Activated CD4-positive, CD25-positive, alpha-beta regulatory T cell treated with anti-CD3 and anti-CD28 coated beads, Interleukin-2, amount 50 U/mL, for 72 hours (primary cell): Measurements from ENCODE around the gene PVR.
"Not testable (repeated sequence)": the region's sequence is repeated elsewhere in the genome, so short reads cannot be mapped to it uniquely, and the experiment has no call there.

Experiments
- DNase-seq: peaks from one replicate; pipeline ENCODE4 v3.0.0; 2021

PVR gene

DNA sequence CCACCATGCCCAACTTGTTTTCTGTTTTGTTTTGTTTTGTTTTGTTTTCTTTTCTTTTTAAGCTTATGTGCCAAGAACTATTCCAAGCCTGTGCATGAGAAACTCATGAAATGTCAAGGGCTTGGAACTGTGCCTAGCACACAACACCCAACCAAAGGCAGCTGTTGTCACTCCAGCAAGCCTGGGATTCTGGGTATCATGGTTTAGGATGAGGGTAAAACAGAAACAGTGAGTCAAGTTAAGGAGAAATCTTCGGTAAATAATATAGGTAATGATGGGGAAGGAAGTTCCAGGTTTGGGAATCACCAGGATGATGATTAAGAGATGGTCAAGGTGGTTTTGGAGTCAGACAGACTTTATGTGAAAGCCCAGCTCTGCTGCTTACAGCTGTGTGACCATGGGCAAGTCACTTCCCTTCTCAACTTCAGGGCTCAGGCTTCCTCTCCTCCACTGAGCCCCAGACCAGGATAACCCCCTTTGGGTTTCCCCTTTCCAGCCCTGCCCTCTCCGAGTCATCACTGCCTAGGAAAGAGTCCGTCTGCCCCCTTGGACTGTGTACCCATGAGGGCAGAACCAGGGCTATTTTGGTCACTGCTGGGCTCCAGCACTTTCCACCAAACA is 5.0 kb downstream of the PVR start:
- no peak for DNase-seq

- DNase-seq, result no peak
Observed at GRCh38 chr19:44649578-44650145, 6.0 kb downstream of the PVR start.

- DNase-seq, result no peak
Observed at GRCh38 chr19:44653343-44653742, 9.6 kb downstream of the PVR start.

GRCh38 chr19:44653977-44654774 is 10.5 kb downstream of the PVR start:
- peak; percentile 69 for DNase-seq

DNA sequence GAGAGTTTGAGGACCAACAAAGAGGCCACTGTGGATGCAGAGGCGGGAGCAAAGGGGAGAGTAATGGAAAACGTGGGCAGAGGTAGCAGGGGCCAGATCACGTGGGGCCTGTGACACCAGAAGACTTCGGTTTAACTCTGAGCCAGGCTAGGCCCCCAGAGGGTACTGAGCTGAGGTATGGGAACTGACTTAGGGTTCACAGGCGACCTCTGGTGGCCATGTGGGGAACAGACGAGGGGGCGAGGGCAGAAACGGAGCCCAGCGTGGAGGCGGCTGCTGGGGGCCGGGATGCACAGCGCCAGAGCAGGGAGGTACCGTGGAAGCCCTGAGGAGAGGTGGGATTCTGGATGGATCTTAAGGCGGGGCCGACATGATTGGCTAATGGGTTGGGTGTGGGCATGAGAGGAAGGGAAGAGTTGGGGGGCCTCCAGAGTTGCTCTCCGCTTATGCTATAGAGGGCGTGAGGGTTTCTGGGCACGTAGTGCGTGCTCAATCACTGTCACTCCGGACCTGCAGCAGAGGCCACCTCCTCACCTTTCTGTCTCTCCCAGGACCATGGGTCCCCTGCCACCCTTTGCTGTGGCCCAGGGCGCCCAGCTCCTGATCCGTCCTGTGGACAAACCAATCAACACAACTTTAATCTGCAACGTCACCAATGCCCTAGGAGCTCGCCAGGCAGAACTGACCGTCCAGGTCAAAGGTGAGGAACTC is 13.7 kb downstream of the PVR start:
- peak; percentile 72 for DNase-seq

DNA sequence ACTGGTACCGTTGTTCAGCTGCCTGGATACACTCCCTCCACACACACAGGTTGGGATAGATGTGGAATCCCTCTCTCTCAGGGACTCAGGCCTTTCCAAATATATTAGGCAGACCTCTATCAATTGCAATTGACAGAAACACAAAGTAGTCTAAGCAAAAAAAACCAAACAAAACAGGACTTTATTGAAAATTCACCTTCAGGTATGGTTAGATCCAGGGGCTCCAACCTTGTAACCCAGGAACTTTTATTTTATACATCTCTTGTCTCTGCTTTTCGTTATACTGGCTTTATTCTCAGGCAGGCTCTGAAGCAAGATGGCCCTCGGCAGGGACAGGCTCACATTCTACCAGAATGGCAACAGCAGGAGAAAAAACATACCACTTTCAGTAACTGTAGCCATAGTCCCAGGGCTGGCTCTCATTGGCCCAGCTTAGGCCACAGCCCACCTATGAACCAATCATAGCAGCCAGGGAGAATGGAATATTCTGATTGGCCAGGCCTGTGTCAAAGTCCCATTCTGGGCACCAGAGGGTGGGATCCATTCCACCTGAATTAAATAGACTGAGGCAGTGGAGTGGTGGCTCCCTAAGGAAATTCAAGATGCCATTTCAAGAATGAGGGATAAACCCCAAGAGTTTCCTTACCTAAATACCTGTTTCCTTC is 14.5 kb downstream of the PVR start:
- DNase-seq, result no peak

DNA sequence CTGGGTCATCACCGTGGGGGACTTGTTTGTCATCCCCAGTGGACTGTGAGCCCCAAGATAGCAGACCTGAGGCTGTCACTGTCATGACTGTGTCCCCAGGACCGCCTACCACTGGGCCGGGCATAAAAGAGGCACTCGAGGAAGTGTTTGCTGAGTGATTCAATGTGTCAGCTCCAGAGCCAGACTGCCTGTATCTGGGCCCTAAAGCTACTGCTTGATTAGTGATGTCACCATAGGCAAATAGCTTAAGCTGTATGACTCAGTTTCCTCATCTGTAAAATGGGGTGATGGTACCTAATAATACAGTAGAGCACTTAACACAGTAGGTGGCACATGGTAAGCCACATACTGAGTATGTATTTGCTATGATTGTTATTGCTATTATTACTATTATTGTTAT is 16.4 kb downstream of the PVR start:
- no peak for DNase-seq

DNA sequence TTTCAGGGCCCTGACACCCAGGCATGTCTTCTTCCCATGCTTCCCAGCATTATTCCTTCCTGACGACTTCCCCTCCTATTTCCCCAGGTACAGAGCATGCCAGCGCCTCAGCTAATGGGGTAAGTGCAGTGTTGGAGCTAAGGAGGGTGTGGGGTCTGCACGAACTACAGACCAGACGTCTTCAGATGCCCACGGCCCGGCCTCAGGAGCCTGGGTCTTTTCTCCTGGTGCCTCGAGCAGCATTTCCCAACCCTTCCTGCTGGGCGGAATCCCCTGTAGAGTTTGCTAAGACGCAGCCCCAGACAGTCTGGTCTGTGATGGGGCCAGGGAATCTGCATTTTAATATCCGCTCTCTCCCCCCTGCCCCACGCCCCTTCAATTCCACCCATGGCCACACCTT is 17.5 kb downstream of the PVR start:
- DNase-seq, result no peak

GRCh38 chr19:44661904-44662303 is 18.2 kb downstream of the PVR start:
- no peak for DNase-seq

- no peak for DNase-seq
Observed at GRCh38 chr19:44662691-44663385, 19.1 kb downstream of the PVR start.

- DNase-seq, result no peak
Observed at GRCh38 chr19:44663996-44664395, 20.3 kb downstream of the PVR start.

- DNase-seq, result no peak
Observed at GRCh38 chr19:44664976-44665375, 21.3 kb downstream of the PVR start.

DNA sequence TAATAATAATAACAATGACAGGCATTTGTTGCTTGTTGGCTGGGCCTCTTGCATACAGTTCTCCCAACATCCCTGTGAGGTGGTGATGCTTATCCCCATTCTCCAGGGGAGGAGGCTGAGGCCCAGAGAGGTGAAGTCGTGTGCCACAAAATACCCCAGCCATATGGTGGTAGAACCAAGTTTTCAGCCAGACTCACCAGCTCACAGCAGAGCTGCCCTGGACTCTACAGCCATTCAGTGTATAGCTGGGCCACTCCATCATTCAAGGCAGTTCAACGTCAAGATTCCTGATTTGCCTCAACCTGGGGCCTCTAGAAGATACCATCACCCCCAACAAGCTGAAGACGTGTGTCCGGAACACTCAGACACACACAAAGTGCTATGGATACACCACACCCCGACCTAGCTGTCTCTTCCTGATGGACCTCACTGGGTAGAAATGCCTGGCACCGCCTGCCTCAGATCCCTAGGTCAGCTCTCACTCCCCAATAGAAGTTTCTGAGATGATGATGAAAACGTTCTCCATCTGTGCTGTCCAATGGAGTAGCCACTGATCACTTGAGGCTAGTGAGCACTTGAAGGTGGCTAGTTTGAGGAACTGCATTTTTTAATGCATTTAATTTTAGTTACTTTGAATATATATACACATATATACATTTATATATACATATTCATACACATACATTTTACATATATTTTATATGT is 23.3 kb downstream of the PVR start:
- no peak for DNase-seq

DNA sequence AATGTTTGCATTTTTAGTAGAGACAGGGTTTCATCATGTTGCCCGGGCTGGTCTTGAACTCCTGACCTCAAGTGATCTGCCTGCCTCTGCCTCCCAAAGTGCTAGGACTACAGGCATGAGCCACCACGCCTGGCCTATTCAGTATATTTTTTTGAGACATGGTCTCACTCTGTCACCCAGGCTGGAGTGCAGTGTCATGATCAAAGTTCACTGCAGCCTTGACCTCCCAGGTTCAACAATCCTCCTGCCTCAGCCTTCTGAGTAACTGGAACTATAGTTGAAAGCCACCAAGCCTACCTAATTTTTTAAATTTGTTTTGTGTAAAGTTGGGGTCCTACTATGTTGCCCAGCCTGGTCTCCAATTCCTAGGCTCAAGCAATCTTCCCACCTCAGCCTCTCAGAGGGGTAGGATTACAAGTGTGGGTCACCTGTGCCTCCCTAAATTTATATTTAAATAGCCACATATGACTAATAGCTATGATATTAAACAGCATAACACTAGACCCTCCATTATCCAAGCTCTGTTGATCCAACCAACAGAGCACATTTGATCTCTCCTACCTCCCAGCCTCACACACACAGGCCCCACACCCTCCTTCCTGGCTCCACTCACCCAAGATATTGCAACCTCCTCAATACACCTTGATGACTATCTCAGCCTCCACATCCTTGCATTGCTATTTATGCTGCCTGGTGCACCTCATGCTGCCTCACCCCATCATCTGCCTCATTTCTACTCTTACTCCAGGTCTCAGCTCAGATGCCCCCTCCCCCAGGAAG is 25.5 kb downstream of the PVR start:
- no peak for DNase-seq

DNA sequence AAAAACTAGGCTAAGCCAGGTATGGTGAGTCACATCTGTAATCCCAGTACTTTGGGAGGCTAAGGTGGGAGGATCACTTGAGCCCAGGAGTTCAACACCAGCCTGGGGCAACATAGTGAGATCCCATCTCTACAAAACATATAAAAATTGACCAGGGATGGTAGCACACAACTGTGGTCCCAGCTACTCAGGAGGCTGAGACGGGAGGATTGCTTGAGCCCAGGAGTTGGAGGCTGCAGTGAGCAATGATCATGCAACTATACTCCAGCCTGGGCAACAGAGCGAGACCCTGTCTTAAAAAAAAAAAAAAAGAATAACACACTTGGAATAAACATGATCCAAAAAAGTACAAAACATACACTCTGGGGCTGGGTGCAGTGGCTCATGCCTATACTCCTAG is 26.3 kb downstream of the PVR start:
- not testable (repeated sequence) for DNase-seq

DNA sequence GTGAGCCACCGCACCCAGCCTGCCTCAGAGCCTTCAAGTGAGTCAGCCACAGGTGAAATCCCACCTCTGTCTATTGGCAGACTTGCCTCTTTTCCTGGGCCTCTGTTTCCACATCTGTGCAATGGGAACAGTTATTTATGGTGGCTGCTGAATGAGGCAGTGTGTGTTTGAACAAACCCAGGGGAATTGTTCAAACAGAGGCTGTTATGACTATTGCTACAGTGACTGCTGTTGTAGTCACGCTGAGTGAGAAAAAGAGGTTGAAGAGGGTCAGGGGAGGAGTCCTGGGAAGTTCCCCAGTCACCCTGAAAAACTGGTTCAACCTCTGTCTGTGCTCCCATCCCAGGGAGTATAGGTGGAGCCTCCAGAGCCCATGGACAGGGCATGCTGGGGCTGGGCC is 27.7 kb downstream of the PVR start, which contains the start of gene CEACAM19:
CEACAM19 (plus strand) TSS at position 83 of the 400 bp plus-strand sequence. CDS start 450 bp downstream, outside the sequence.
- no peak for DNase-seq

DNA sequence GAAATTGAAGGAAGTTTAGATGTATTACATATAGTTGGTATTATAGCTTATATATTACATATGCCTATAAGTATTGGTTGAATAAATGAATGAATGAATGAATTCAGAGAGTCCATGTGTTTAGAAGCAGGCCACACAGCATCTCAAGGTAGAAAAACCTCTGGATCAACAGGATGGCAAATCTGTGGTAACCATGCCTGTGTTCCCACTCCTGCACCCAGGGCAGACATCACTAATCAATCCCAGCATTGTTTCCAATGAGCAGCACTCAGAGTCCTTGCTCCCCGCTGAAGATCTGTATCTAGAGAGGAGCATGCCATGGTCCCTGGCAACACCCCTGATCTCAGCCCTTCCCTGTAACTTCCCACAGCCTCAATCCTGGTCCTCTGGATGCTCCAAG is 28.5 kb downstream of the PVR start:
- no peak for DNase-seq

DNA sequence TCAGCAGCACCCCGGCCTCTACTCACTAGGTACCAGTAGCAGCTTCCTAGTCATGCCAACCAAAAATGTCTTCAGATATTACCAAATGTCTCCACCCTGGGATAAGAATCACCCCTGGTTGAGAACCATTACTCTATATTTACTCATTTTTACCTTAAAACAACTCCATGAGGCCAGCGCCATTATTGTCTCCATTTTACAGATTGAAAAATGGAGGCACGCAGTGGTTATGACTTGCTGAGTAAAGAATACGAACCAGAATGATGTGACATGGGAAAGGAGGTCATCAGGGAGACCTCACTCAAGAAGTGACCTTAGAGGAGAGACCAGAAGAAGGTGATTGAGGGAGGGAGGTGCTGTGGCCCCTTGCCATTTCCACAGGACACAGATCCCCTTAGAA is 29.8 kb downstream of the PVR start:
- no peak for DNase-seq

DNA sequence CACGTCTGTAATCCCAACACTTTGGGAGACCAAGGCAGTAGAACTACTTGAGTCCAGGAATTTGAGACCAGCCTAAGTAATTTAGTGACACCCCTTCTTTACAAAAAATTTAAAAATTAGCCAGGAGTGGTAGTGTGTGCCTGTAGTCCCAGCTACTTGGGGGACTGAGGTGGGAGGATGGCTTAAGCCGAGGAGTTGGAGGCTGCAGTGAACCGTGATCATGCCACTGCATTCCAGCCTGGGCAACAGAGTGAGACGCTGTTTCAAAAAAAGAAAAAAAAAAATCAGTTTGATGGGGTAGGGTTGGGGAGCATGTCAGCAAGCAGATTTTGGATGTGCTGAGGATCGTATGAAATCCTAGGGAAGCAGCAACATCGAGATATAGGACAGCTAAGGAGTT is 31.8 kb downstream of the PVR start:
- no peak for DNase-seq

DNA sequence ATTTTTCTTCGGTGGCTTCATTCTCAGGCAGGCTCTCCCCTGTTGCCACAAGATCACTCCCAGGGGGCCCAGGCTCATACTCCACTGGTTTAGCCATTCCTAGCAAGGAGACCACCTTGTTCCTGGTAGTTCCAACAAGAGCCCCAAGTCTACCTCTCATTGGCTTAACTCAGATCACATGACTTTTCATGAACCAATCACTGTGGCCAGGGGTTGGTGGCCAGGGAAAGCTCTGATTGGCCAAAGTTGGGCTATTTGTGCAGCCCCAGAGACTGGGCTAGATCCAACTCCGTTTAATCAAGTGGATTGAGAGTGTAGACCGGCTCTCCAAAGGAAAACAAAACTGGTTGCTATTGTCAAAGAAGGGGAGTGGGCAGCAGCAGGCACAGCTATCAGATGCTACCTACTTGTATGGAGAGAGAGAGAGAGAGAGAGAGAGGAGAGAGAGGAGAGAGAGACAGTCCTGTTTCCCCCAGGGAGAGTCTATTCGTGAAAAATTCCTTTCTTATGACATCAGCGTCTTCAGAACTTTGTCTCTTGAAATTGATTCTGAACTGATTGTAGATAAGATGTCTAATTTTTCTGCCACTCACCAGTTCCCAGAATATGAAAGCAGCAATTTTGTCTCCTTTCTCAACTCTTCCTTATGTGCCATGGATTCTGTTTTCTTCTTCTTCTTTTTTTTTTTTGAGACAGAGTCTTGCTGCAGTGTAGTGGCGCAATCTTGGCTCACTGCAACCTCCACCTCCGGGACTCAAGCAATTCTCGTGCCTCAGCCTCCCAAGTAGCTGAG is 33.5 kb downstream of the PVR start:
- no peak for DNase-seq
